Measurements from ENCODE around the gene HIGD1A. TPM values are rescaled to one million over a fixed set of nuclear protein-coding genes. Genes with fewer than 3 reads are reported as not detected.

HIGD1A gene
- total RNA-seq, 1 donor from 2014 or later: 150 TPM

DNA sequence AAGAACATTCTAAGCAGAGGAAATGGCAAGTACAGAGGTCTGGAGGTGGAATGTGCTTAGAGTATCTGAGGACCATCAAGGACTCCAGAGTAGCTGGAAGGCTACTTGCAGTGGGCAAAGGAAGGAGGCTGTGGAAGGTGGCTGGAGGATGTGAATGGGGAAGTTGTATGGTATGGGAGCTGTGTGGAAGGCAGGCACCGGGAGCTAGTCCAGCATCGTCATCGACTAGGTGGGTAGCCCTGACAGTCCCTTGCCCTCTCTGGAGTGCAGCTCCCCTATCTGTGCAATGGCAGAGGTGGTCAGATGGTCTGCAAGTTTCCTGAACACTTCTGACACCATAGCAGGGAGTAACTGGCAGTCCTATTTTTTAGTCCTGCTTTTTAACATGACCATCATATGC, 50.5 kb downstream of the HIGD1A start:
- Mint-ChIP-seq H3K27me3 (ENCODE audit: low read depth, unreplicated experiment) (peaks cover 16% of the 10 kb centered on the region), H3K4me3 (ENCODE audit: unreplicated experiment) (peak overlapping the region; percentile 58), H3K9me3 (ENCODE audit: unreplicated experiment) (no peaks in the 10 kb centered on the region), H3K4me1 (ENCODE audit: low read depth, unreplicated experiment) (peaks cover 2% of the 10 kb centered on the region), H3K27ac (ENCODE audit: unreplicated experiment) (no peak overlapping the region), H3K36me3 (ENCODE audit: low read depth, unreplicated experiment) (no peaks in the 10 kb centered on the region)
- H3K27me3 ChIP-seq (ENCODE audit: insufficient read depth, low read length): peaks cover 8% of the 10 kb centered on the region
- no peak overlapping the region for H3K4me2 ChIP-seq (ENCODE audit: low read length)
- no peak overlapping the region for H2AFZ ChIP-seq (ENCODE audit: low read depth, low read length)
- no peak overlapping the region for H3K27ac ChIP-seq (ENCODE audit: low read depth, low read length)
- no peak for FAIRE-seq
- H4K20me1 ChIP-seq (ENCODE audit: insufficient read depth, low read length): no peaks in the 10 kb centered on the region
- TF ChIP-seq EZH2 (IDR thresholded peaks at IDR 0.05; ENCODE audit: insufficient read depth, low read length): no peak
- TF ChIP-seq, protein P1, sequence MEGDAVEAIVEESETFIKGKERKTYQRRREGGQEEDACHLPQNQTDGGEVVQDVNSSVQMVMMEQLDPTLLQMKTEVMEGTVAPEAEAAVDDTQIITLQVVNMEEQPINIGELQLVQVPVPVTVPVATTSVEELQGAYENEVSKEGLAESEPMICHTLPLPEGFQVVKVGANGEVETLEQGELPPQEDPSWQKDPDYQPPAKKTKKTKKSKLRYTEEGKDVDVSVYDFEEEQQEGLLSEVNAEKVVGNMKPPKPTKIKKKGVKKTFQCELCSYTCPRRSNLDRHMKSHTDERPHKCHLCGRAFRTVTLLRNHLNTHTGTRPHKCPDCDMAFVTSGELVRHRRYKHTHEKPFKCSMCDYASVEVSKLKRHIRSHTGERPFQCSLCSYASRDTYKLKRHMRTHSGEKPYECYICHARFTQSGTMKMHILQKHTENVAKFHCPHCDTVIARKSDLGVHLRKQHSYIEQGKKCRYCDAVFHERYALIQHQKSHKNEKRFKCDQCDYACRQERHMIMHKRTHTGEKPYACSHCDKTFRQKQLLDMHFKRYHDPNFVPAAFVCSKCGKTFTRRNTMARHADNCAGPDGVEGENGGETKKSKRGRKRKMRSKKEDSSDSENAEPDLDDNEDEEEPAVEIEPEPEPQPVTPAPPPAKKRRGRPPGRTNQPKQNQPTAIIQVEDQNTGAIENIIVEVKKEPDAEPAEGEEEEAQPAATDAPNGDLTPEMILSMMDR (IDR thresholded peaks at IDR 0.05; ENCODE audit: insufficient read depth, low read depth, low read length): no peak
- no peak overlapping the region for H3K4me3 ChIP-seq (ENCODE audit: insufficient read depth, low read depth, low read length)
- no peaks in the 10 kb centered on the region for H3K36me3 ChIP-seq (ENCODE audit: insufficient read depth, low read length)
- no peaks in the 10 kb centered on the region for H3K79me2 ChIP-seq (ENCODE audit: insufficient read depth, low read length)
- no peak for DNase-seq (ENCODE audit: low read depth)
- H3K9me3 ChIP-seq (ENCODE audit: insufficient read depth, low read depth, low read length): no peaks in the 10 kb centered on the region
- H3K4me1 ChIP-seq (ENCODE audit: insufficient read depth, low read length): no peaks in the 10 kb centered on the region
- no peak overlapping the region for H3K9ac ChIP-seq (ENCODE audit: low read length)

- TF ChIP-seq EZH2 (IDR thresholded peaks at IDR 0.05; ENCODE audit: insufficient read depth, low read length): no peak
- TF ChIP-seq, protein P1 (IDR thresholded peaks at IDR 0.05; ENCODE audit: insufficient read depth, low read depth, low read length): no peak
- H3K4me3 ChIP-seq (ENCODE audit: insufficient read depth, low read depth, low read length): no peak overlapping the region
- H3K4me1 Mint-ChIP-seq (ENCODE audit: low read depth, unreplicated experiment): peaks cover 2% of the 10 kb centered on the region
- no peak overlapping the region for H3K4me3 Mint-ChIP-seq (ENCODE audit: unreplicated experiment)
- H3K27me3 Mint-ChIP-seq (ENCODE audit: low read depth, unreplicated experiment): peaks cover 9% of the 10 kb centered on the region
- no peaks in the 10 kb centered on the region for H3K36me3 ChIP-seq (ENCODE audit: insufficient read depth, low read length)
- no peak for DNase-seq (ENCODE audit: low read depth)
- H3K9ac ChIP-seq (ENCODE audit: low read length): no peak overlapping the region
- H2AFZ ChIP-seq (ENCODE audit: low read depth, low read length): no peak overlapping the region
- no peaks in the 10 kb centered on the region for H4K20me1 ChIP-seq (ENCODE audit: insufficient read depth, low read length)
- H3K4me1 ChIP-seq (ENCODE audit: insufficient read depth, low read length): no peaks in the 10 kb centered on the region
- H3K27me3 ChIP-seq (ENCODE audit: insufficient read depth, low read length): peaks cover 3% of the 10 kb centered on the region
- no peak overlapping the region for H3K27ac ChIP-seq (ENCODE audit: low read depth, low read length)
- no peak overlapping the region for H3K27ac Mint-ChIP-seq (ENCODE audit: unreplicated experiment)
- no peaks in the 10 kb centered on the region for H3K79me2 ChIP-seq (ENCODE audit: insufficient read depth, low read length)
- H3K4me2 ChIP-seq (ENCODE audit: low read length): no peak overlapping the region
- FAIRE-seq: no peak
- no peaks in the 10 kb centered on the region for H3K9me3 ChIP-seq (ENCODE audit: insufficient read depth, low read depth, low read length)
- H3K9me3 Mint-ChIP-seq (ENCODE audit: unreplicated experiment): no peaks in the 10 kb centered on the region
- no peaks in the 10 kb centered on the region for H3K36me3 Mint-ChIP-seq (ENCODE audit: low read depth, unreplicated experiment)
These were observed 51.3 kb downstream of the HIGD1A start for GRCh38 chr3:42752961-42753360.

DNA sequence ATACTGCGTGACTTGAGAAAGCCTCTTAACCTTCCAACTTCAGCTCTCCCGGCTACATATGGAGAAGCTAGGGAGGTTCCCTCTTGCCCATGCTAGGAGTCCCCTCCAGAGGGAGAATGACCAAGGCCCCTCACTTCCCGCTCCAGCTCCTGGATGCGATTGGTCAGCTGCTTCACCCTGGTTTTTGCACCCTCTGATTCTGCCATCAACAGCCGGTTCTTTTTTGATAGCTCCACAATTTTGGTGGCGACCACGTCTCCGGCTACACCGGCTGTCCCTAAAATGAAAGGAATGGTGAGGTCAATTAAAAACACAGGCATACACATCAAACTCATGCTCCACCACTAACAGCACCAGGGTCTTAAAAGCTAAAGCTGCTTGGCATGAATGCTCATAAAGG, 51.8 kb downstream of the HIGD1A start:
- no peaks in the 10 kb centered on the region for H3K9me3 Mint-ChIP-seq (ENCODE audit: unreplicated experiment)
- no peak overlapping the region for H3K4me3 Mint-ChIP-seq (ENCODE audit: unreplicated experiment)

More for the DNA sequence above, 51.8 kb downstream of the HIGD1A start:
- Histone ChIP-seq H2AFZ (ENCODE audit: low read depth, low read length) (no peak overlapping the region), H3K4me1 (ENCODE audit: insufficient read depth, low read length) (no peaks in the 10 kb centered on the region), H3K9ac (ENCODE audit: low read length) (no peak overlapping the region), H4K20me1 (ENCODE audit: insufficient read depth, low read length) (no peaks in the 10 kb centered on the region), H3K4me2 (ENCODE audit: low read length) (no peak overlapping the region), H3K27me3 (ENCODE audit: insufficient read depth, low read length) (peaks cover 3% of the 10 kb centered on the region), H3K4me3 (ENCODE audit: insufficient read depth, low read depth, low read length) (no peak overlapping the region), H3K79me2 (ENCODE audit: insufficient read depth, low read length) (no peaks in the 10 kb centered on the region), H3K27ac (ENCODE audit: low read depth, low read length) (no peak overlapping the region), H3K36me3 (ENCODE audit: insufficient read depth, low read length) (no peaks in the 10 kb centered on the region), H3K9me3 (ENCODE audit: insufficient read depth, low read depth, low read length) (no peaks in the 10 kb centered on the region)
- Mint-ChIP-seq H3K27me3 (ENCODE audit: low read depth, unreplicated experiment) (peaks cover 8% of the 10 kb centered on the region), H3K36me3 (ENCODE audit: low read depth, unreplicated experiment) (no peaks in the 10 kb centered on the region), H3K27ac (ENCODE audit: unreplicated experiment) (no peak overlapping the region), H3K4me1 (ENCODE audit: low read depth, unreplicated experiment) (peaks cover 2% of the 10 kb centered on the region)
- FAIRE-seq (no peak), DNase-seq (ENCODE audit: low read depth) (no peak)
- TF ChIP-seq EZH2 (IDR thresholded peaks at IDR 0.05; ENCODE audit: insufficient read depth, low read length): no peak
- TF ChIP-seq, protein P1 (IDR thresholded peaks at IDR 0.05; ENCODE audit: insufficient read depth, low read depth, low read length): no peak
